Adrenal gland (tissue), 5 donors: Measurements from ENCODE around the gene ZNF827.
A peak's percentile ranks its signal among the peaks of the same experiment; 100 is the strongest.

Experiments
- POLR2A ChIP-seq, 2 donors: fragments of 450-650 bp; IDR thresholded peaks; one replicate each; pipeline ENCODE4 v1.6.1; 2017; ENCODE audit warnings: antibody characterized with exemption in 2 of 2, mild to moderate bottlenecking in 2 of 2, moderate library complexity in 1 of 2
- TF ChIP-seq, protein P1 (sequence below), 6 experiments: fragments of 450-650 bp in 4 of 6; fragments of 200-600 bp in 2 of 6; sonication (generic) in 1 of 6; IDR thresholded peaks; 1 replicate in 5 of 6; 2 replicates in 1 of 6; pipeline versions ENCODE4 v1.5.1 to v1.8.0; 2016 to 2021; ENCODE audit warnings: antibody characterized with exemption in 6 of 6, mild to moderate bottlenecking in 2 of 6, moderate library complexity in 1 of 6
- donor health status: DM: no; HTN: no; CAD: no.

DNA sequence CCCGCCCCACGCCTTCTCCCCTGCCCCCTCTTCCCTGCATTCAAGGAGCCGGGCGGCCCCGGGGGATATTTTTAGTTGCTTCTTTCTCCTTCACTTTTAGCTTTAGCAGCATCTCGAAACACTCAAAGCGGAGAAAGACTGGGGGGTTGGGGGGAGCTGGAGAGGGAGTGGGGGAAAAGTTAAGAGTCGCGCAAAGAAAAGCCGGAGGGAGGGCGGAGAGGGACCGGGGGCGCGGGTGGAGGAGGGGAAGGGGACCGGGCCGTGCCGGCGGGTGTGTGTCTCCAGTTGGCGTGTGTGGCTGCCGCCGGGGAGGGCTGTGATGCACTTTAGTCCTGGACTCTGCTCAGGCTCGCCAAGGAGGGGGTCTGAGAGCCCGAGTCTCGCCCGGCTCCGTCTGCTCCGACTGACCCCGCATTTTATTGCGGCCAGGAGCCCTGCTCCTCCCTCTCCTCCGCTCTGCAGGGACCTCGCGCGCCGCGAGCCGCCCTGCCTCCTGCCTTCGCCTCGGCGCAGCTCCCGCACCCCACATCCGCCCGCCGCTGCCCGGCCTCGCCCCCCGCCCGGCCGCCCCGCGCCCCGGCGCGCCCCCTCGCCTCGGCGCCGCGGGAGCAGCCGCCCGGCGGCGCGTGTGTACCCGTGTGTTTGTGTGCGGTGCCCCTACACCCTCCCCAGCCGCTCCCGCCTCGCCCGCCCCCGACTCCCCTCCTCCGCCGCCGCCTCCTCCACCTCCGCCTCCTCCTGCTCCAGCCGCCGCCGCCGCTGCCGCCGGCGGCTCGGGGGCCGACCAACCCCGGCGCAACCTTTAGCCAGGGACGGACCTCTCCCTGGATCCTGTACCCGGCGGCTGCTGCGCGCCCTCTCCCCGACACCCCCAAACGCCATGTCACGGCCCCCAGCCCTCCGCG, 1.4 kb downstream of the ZNF827 start:
- TF ChIP-seq, protein P1, sequence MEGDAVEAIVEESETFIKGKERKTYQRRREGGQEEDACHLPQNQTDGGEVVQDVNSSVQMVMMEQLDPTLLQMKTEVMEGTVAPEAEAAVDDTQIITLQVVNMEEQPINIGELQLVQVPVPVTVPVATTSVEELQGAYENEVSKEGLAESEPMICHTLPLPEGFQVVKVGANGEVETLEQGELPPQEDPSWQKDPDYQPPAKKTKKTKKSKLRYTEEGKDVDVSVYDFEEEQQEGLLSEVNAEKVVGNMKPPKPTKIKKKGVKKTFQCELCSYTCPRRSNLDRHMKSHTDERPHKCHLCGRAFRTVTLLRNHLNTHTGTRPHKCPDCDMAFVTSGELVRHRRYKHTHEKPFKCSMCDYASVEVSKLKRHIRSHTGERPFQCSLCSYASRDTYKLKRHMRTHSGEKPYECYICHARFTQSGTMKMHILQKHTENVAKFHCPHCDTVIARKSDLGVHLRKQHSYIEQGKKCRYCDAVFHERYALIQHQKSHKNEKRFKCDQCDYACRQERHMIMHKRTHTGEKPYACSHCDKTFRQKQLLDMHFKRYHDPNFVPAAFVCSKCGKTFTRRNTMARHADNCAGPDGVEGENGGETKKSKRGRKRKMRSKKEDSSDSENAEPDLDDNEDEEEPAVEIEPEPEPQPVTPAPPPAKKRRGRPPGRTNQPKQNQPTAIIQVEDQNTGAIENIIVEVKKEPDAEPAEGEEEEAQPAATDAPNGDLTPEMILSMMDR (IDR thresholded peaks at IDR 0.05) = peak in 1 of 6 experiments; percentile 4
- peak in 1 of 2 donors; percentile 54 for TF ChIP-seq POLR2A (IDR thresholded peaks at IDR 0.05)
